DLD1 (cell line): Measurements from ENCODE around the gene WDFY1.
"Not testable (repeated sequence)": the region's sequence is repeated elsewhere in the genome, so short reads cannot be mapped to it uniquely, and the experiment has no call there.

ENCODE experiments used
- in situ Hi-C: cut with HindIII; loops from 2 replicates; pipeline ENCODE4 v1.10.0; 2017; ENCODE audit warnings: low sequenced_read_pairs

The WDFY1 gene

GRCh38 chr2:223897669-223898330 is 47.3 kb downstream of the WDFY1 start:
- in situ Hi-C loops = no loop called here

DNA sequence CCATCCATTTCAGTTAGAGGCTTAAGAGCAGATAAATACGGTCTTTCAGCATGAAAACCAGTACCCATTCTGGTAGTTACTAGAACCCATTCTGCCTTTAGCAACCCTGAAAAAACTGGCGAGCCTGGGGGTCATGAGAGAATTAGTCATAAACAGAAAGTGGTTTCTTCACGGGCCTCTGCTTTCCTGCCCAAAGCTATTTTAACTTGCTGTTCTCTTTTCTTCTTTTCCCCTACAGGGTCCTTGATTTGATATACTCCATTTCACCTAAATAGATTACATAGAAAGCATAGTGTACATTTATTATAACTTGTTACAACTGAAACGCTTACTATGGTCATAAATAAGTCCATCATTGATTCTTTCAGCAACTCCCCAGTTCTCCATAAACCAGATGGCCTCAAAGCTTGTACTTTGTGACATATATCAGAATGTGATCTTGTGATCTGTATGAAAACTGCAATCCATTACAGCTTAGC is 48.3 kb downstream of the WDFY1 start:
- in situ Hi-C loops = no loop called here

DNA sequence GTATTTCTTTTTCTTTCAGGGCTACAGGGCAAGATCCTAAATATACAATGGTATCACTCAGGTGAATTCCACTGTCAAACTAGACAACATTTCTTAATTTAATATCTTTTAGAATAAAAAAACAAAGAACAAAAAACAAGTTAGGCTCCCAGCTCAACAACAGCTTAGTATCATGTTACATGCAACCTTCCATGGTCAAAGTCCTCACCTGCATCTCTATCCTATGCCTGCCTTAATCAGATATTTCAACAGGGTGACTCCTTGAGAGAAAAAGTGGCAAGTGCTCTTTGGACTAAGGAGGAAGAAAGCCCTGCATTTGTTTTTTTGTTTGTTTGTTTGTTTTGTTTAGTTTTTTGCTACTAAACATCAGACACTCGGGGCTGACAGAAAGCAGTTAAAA is 50.2 kb downstream of the WDFY1 start:
- in situ Hi-C loops = no loop called here

DNA sequence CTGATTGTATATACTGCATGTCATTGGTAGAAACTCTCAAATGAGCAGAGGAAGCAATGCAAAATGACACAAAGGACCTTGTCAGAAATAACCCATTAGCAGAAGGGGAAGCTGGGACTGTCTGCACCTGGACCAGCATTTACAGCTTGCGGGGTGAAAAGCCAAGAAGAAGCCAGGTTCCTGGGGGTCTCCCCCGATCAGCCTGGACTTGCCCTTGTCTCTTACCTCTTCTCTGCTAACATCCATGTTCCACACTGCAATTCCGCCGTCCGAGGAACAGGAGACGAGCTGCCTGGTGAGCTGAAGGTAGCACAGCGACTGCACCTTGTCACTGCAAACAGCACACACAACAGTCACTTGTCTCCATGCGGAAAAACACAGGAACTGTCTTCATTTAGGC is 51.1 kb downstream of the WDFY1 start:
- in situ Hi-C loops = no loop called here

DNA sequence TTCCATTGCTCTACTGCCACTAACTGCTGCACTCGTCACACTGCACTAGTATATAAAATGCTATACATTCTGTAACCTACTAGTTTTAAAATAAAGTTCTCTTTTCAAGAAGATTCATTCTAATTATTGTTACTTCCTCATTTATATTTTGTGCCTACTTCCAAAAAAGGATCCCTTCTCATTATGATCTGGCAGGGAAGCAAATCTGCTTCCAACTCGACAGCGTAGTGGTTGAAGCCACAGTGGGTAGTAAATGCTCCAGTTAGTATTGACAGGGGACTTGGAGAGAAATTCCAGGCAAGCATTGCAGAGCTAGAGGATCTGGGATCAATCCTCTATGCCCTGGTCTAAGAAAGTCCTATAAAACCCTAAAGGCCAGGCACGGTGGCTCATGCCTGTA is 54.4 kb downstream of the WDFY1 start:
- in situ Hi-C loops = no loop called here

GRCh38 chr2:223889229-223889628 is 55.9 kb downstream of the WDFY1 start:
- in situ Hi-C loops = no loop called here

- in situ Hi-C loops = no loop called here
Observed at GRCh38 chr2:223888251-223888650, 56.9 kb downstream of the WDFY1 start.

DNA sequence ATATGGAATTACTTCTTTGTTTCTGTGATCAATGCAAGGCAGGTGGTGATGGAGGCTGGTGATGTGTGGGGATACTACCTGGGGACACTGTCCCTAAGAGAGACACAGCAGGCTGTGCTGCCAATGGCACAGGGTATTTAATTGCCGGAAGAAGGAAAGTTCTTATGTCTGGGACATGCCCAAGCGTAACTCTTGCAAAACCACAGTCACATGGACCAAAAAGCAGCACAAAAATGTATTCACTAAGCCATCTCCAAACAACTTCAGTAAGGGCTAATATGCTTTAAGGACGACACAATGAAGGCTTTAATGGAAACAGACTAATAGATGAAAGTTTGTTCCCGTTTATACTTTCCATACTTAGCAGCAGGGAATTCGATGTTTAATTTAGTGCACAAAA is 58.0 kb downstream of the WDFY1 start:
- in situ Hi-C loops = no loop called here

DNA sequence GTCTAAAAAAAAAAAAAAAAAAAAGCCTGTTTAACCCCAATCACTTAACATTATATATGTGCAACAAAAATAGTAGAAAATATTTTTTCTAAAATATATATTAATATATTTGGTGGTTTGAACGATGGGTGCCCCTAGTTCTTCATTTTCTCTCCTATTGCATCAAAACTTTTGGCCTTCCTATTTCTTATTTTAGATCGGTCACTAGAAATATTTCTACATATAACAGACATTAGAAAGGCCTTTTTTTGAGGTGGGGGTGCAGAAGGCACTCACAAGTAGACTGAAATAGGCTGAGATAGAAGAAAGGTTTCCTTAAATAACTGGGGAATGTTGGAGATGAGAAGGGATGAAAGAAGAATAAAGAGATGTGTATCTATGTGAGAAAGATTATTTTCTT is 58.4 kb downstream of the WDFY1 start:
- in situ Hi-C loops = no loop called here

- in situ Hi-C loops = no loop called here
Observed at GRCh38 chr2:223884399-223884798, 60.7 kb downstream of the WDFY1 start.

GRCh38 chr2:223882715-223883114 is 62.4 kb downstream of the WDFY1 start:
- in situ Hi-C loops = no loop called here

GRCh38 chr2:223880796-223881195 is 64.3 kb downstream of the WDFY1 start:
- in situ Hi-C loops = no loop called here

- in situ Hi-C loops = no loop called here
Observed at GRCh38 chr2:223877721-223878410, 67.3 kb downstream of the WDFY1 start.

DNA sequence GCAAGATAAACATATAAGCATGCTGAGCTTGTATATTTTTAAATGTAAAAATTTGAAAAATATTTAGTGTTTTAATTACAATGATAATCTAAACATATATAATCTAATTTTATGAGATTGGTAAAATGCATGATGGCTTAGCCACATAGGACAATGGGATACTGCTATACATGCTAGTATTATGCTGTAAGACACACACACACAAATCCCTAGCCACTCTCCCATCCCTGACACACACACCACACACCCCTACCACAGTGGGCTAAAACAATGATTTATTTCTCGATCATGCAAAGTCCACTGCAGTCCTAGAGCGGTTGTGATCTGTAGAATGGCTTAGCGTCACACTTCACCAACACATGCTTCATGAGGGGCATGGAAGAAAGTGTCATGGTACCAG is 71.5 kb downstream of the WDFY1 start:
- in situ Hi-C loops = no loop called here

DNA sequence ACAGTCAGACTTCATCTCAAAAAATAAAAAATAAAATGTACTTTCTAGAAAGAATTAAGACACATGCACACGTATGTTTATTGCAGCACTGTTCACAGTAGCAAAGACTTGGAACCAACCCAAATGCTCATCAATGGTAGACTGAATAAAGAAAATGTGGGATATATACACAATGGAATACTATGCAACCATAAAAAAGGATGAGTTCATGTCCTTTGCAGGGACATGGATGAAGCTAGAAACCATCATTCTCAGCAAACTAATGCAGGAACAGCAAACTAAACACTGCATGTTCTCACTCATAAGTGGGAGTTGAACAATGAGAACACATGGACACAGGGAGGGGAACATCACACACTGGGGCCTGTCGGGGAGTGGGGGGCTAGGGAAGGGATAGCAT is 72.4 kb downstream of the WDFY1 start:
- in situ Hi-C loops = not testable (repeated sequence)

DNA sequence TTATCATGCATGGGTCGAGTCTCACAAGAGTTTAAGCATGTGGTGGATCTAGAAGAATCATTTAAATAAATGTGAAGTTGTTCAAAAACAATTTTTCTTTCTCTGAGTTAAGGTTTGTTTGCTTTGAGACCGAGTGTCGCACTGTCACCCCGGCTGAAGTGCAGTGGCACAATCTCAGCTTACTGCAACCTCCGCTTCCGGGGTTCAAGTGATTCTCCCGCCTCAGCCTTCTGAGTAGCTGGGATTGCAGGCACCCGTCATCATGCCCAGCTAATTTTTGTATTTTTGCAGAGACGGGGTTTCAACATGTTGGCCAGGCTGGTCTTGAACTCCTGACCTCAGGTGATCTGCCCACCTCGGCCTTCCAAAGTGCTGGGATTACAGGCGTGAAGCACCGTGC is 73.5 kb downstream of the WDFY1 start:
- in situ Hi-C loops = not testable (repeated sequence)

DNA sequence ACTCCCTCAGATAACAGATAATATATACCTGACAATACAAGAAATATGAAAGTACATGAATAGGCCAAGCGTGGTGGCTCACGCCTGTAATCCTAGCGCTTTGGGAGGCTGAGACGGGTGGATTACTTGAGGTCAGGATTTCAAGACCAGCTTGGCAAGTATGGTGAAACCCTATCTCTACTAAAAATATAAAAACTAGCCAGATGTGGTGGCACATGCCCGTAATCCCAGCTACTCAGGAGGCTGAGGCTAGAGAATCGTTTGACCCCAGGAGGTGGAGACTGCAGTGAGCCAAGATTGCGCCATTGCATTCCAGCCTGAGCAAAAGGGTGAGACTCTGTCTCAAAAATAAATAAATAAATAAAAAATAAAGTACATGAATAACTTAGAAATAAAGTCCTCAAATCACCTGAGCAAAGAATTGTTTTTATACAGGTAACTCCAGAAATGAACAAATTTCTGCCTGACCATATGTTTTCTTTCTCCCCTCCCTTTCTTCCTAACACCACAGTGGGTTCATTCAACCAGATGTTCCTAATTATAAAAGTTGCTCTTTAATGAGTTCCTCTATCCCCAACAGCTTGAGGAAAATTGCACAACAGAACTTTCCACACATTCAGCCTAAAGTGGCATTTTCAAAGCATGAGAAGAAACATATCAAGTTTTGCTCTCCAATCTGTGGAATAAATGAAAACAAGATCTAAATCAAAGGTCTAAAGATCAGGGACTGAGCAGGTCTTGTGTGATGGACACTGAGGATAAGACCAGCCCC is 74.1 kb downstream of the WDFY1 start:
- in situ Hi-C loops = no loop called here

GRCh38 chr2:223868005-223868404 is 77.1 kb downstream of the WDFY1 start:
- in situ Hi-C loops = no loop called here

GRCh38 chr2:223865907-223866508 is 79.1 kb downstream of the WDFY1 start:
- in situ Hi-C loops = no loop called here

DNA sequence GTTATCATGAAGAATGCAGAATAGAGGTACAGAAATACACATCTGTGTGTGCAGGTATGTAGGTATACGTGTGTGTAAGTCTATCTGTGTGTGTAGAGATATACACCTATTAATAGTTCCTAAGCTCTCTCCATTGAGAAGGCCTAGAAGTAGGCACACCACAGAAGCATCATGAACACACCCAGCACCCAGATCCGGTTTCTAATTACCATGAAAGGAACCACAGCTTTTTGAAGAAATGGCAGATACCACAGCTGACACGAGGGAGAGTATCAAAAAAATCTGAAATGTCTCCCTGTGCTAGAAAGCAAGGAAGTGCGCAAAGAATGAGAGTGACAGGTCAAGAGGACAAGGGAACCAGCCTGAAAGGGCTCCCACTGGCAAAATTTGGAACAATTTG is 80.0 kb downstream of the WDFY1 start:
- in situ Hi-C loops = no loop called here

DNA sequence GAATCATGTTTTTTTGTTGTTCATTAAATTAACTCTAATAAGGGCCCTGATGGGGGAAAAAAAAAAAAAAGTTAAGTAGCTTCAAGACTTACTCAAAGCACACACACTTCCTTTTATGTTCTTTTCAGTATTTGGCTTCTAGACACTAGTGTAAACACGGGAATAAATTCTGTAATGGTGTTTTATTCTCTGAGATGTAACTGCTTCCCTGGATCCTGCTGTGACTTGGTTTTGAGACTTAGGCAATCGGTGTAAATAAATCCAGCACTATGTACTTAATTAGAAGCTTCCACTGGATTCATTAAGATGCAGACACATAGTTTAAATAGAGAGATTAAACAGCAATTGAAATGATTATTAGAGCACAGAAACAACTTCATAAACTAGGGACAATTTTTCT is 81.6 kb downstream of the WDFY1 start:
- in situ Hi-C loops = no loop called here
